GM18502 (cell line): ENCODE measurements around the gene OPRM1.
"Not testable (repeated sequence)": the region's sequence is repeated elsewhere in the genome, so short reads cannot be mapped to it uniquely, and the experiment has no call there.

Experiments used
- ATAC-seq: cut with Tn5 transposase; IDR thresholded peaks from one replicate; pipeline ENCODE4 v1.9.1; 2021; ENCODE audit warnings: mild to moderate bottlenecking; ENCODE audit not compliant: unreplicated experiment, poor library complexity

Gene OPRM1

DNA sequence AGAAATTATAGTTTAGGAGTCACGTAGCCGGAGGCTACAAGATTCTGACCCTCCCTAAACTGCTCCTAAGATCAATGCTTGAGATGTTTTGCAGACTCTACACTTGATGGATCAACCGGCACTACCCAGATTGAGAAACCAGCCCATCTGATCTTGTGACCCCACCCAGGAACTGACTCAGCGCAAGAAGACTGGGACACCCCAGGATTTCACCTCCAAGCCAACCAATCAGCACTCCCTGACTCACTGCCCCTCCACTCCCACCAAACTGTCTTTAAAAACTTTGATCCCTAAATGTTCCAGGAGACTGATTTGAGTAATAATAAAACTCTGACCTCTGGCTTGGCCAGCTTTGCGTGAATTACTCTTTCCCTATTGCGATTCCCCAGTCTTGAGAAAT is 99.8 kb downstream of the OPRM1 start:
- no peak for ATAC-seq

DNA sequence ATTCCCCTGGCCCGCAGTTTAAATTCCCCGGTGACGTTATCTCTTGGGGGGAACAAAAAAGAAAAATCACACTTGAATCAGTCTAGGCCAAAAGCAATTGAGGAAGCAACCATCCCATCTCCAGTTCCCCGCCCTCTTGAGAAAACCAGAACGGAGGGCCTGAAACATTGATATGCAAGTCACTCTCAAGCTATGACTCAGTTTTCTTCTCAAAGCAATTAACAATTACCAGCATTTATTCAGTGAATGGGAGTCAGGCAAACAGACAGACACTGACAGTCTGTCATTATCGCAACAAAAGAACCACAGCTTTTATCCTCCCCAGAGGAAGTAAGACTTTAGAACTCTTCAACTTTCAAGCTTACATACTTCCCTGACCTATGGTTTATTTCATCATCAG is 100.9 kb downstream of the OPRM1 start:
- no peak for ATAC-seq

- no peak for ATAC-seq
Observed at GRCh38 chr6:154140743-154141142, 101.7 kb downstream of the OPRM1 start.

DNA sequence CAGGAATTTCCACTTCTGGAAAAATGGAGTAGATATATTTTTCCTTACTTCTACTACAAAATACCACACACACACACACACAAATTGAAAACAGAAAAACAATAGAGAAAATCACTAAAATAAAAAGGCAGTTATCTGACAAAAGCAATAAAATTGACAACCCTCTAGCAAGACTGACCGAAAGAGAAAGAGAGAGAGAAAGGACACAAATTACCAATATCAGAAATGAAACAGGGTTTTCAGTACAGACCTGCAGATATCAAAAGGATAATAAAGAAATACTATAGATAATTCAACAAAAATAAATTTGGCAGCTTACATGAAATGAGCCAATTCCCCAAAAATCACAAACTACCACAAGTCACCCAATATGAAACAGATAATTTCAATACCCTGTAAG is 104.7 kb downstream of the OPRM1 start:
- ATAC-seq, result no peak

DNA sequence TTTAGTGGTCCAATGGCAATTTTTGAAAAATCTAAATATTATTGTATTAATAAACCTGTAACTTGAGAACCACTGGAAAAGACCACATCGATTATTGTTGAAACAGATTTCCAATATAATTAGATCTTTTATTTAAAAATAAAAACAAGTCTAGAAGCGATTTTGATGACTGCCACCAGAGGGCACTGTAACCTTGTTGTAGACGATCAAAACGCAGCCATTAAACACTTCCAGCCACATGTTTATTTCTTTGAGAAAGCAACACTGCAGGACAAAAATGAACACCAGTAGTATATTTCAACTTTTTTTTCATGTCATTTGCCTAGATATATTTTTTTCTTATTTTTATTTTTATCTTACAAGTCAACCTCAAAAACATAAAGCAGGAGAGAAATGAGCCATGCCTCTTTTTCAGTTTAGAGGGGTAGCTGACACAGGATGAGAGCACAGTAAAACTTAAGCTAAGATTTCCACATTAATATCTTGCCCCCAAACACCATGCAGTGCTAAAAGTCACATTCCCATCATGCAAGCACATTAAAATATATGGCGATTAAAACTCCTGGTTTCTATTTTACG is 115.4 kb downstream of the OPRM1 start:
- no peak for ATAC-seq

- peak; percentile 82 for ATAC-seq
Observed at GRCh38 chr6:154156135-154156896, 117.3 kb downstream of the OPRM1 start.

GRCh38 chr6:154157082-154157481 is 118.0 kb downstream of the OPRM1 start:
- ATAC-seq, result peak; percentile 34

- ATAC-seq, result no peak
Observed at GRCh38 chr6:154157706-154158105, 118.7 kb downstream of the OPRM1 start.

- ATAC-seq, result no peak
Observed at GRCh38 chr6:154159126-154159525, 120.1 kb downstream of the OPRM1 start.

DNA sequence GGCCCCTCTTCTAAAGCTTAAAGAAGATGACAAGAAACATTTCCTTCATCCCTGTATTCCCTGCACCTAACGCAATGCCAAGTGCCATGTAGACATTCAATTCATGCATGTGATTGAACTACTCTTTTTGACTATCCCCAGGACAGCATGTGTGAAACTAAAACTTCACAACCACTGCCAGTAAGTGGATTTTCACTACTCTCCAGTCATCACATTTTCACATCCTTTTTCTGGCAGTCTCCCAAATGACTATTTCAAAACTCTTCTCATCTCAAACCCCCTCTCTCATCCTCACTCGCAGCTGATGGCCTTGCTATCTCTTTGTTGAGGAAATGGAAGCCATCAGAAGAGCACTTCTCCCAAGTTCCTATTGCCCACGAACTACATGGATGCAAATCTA is 122.6 kb downstream of the OPRM1 start:
- ATAC-seq, result peak; percentile 89

- no peak for ATAC-seq
Observed at GRCh38 chr6:154164397-154164796, 125.4 kb downstream of the OPRM1 start.

DNA sequence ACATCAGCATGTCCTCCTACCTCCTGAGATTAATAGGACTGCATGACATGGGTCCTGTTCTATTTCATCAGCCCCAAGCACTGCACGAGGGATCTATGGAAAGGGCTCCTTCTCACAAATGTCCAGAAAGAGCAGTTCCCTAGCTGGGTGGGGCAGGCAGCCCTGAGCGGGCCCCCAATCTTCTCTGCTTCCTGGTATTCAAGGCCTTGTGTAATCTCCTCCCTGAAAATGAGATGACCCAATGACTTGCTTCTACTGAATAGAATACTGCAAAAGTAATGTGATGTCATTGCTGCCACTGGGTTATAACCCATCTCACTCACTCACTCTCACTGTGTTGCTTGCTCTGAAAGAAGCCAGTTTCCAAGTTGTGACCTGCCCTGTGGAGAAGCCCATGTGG is 126.4 kb downstream of the OPRM1 start:
- no peak for ATAC-seq

DNA sequence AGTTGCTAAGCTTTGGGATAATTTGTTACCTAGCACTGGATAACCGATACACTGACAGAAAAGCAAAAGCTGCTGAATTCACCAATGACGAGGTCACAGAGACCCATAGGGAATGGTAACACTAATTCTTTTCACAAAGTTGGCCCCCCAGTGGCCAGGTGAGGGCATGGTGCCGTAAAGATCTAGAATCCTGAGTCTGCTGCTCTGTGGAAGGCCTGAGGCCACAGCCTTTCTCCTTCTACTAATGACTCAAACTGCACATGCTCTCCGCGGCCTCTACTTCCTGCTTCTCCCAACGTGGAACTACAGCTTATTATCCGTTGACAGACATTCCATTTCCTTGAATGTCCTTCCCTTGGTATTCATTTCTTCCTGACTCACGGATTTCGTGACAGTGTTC is 127.1 kb downstream of the OPRM1 start:
- no peak for ATAC-seq

DNA sequence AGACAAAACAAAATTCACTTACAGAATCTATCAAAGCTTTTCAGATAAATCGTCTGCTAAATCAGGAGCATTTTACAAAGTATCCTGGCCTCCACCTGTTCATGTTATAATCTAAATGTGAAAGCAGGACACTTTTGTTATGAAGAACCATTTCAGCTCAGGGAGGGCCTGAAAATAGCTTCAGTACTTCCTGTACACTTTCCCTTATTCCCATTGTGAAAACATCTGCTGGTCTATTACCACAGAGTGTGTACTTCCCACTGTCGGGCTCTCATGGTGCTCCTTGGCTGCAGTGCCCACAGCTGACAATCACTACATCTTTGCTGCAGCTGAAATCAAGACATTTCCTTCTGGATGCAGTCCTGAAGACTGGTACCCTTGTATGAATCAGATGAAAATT is 128.1 kb downstream of the OPRM1 start:
- no peak for ATAC-seq

- no peak for ATAC-seq
Observed at GRCh38 chr6:154169193-154169847, 130.3 kb downstream of the OPRM1 start.

- no peak for ATAC-seq
Observed at GRCh38 chr6:154170106-154170505, 131.1 kb downstream of the OPRM1 start.

DNA sequence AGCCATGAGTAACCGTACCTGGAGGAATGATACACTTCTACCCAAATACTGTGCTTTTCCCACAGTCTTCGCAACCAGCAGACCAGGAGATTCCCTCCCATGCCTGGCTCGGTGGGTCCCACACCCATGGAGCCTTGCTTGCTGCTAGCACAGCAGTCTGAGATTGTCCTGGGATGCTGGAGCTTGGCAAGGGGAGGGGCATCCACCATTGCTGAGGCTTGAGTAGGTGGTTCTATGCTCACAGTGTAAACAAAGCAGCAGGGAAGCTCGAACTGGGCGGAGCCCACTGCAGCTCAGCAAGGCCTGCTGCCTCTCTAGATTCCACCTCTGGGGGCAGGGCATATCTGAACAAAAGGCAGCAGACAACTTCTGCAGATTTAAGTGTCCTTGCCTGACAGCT is 133.4 kb downstream of the OPRM1 start:
- ATAC-seq, result not testable (repeated sequence)

- no peak for ATAC-seq
Observed at GRCh38 chr6:154179434-154179833, 140.4 kb downstream of the OPRM1 start.

- ATAC-seq, result no peak
Observed at GRCh38 chr6:154187203-154187602, 148.2 kb downstream of the OPRM1 start.

- ATAC-seq, result no peak
Observed at GRCh38 chr6:154187714-154188113, 148.7 kb downstream of the OPRM1 start.

DNA sequence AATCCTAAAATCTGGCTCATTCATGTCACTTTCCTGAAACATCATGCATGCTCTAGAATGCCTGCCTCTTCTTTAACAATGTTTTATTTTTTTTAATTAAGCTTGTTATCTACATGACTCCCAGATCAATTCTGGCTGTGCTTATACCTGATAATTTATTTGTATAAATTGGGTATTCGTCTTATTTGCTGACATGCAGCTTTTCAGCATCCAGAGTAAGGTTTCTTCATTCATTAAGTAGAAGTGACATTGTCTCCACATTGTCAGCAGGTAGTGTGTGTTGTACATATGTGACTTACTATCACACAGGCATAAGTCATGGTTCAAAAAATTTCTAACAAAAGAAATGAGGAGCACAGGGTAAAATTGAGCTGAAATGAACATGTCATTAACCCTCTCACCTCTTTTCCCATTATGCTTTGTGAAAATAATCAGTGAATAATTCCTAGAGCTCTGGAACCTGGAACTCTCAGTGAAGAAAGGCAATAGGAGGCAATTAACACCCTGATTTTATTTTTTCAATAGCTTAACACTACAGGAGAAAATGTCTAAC is 157.4 kb downstream of the OPRM1 start:
- ATAC-seq, result no peak
